K562 (cell line): ENCODE measurements around the gene TCF15. TPM values are rescaled to one million over a fixed set of nuclear protein-coding genes. Genes with fewer than 3 reads are reported as not detected.

Experiments used
- ATF7 ChIP-seq: fragments of 450-650 bp; IDR thresholded peaks from 2 replicates; pipeline ENCODE4 v1.7.1; 2014; ENCODE audit warnings: mild to moderate bottlenecking, moderate library complexity
- BHLHE40 ChIP-seq: IDR thresholded peaks from 2 replicates; pipeline ENCODE4 v1.6.1; 2011; ENCODE audit warnings: low read length, improper control_type of control experiment
- E2F3 ChIP-seq: fragments of 250-450 bp; sonication (Bioruptor Pico); IDR thresholded peaks from 2 replicates; pipeline ENCODE4 v1.4.0; 2020; ENCODE audit warnings: mild to moderate bottlenecking
- FOXK1 ChIP-seq: sonication (generic); formaldehyde crosslinking; IDR thresholded peaks from 2 replicates; pipeline ENCODE4 v1.8.0; 2022; ENCODE audit warnings: missing genetic modification reagents, mild to moderate bottlenecking, borderline replicate concordance
- FOXK2 ChIP-seq, 2 experiments: fragments of 450-650 bp; IDR thresholded peaks in 1 of 2; conservative IDR thresholded peaks in 1 of 2; 2 replicates each; pipeline ENCODE4 v1.6.1; 2016; ENCODE audit warnings: low read depth in 2 of 2, mild to moderate bottlenecking in 1 of 2
- GMEB1 ChIP-seq: fragments of 250-450 bp; sonication (Bioruptor Pico); IDR thresholded peaks from 2 replicates; pipeline ENCODE4 v1.4.0; 2020; ENCODE audit warnings: mild to moderate bottlenecking
- GTF2A2 ChIP-seq: IDR thresholded peaks from 2 replicates; pipeline ENCODE4 v1.6.1; 2016; ENCODE audit warnings: mild to moderate bottlenecking, missing genetic modification characterization, missing compliant biosample characterization
- HNRNPH1 ChIP-seq: fragments of 200-400 bp; formaldehyde crosslinking; optimal IDR thresholded peaks from 2 replicates; pipeline ENCODE3; 2017; ENCODE audit warnings: low read depth, mild to moderate bottlenecking, low read length, moderate library complexity
- HNRNPUL1 ChIP-seq: fragments of 200-400 bp; formaldehyde crosslinking; IDR thresholded peaks from 2 replicates; pipeline ENCODE4 v1.6.1; 2017; ENCODE audit warnings: low read length
- KDM5B ChIP-seq: fragments of 200-600 bp; sonication (generic); IDR thresholded peaks from 2 replicates; pipeline ENCODE4 v1.6.1; 2012; ENCODE audit warnings: low read depth, mild to moderate bottlenecking, moderate library complexity, low read length, control low read depth, inconsistent platforms; ENCODE audit not compliant: insufficient replicate concordance
- KLF1 ChIP-seq: fragments of 450-650 bp; IDR thresholded peaks from 2 replicates; pipeline ENCODE4 v1.6.1; 2016; ENCODE audit warnings: missing genetic modification characterization, missing compliant biosample characterization
- MCM7 ChIP-seq, 2 experiments: fragments of 450-650 bp; IDR thresholded peaks; 2 replicates each; pipeline ENCODE4 v1.6.1; 2016 to 2018
- NR3C1 ChIP-seq: sonication (generic); formaldehyde crosslinking; IDR thresholded peaks from 2 replicates; pipeline ENCODE4 v1.8.1; 2022; ENCODE audit warnings: missing genetic modification reagents
- RB1 ChIP-seq: fragments of 450-650 bp; IDR thresholded peaks from 2 replicates; pipeline ENCODE4 v1.6.1; 2017; ENCODE audit warnings: low read depth, mild to moderate bottlenecking
- RBM25 ChIP-seq: fragments of 200-400 bp; formaldehyde crosslinking; IDR thresholded peaks from 2 replicates; pipeline ENCODE4 v1.6.1; 2018; ENCODE audit warnings: low read length, low read depth, moderate library complexity; ENCODE audit not compliant: severe bottlenecking
- SLC30A9 ChIP-seq: fragments of 250-450 bp; sonication (Bioruptor Pico); IDR thresholded peaks from 2 replicates; pipeline ENCODE4 v1.8.0; 2022; ENCODE audit warnings: mild to moderate bottlenecking, moderate library complexity
- SMARCA4 ChIP-seq: fragments of 450-650 bp; IDR thresholded peaks from 2 replicates; pipeline ENCODE4 v1.6.1; 2016
- SNIP1 ChIP-seq: fragments of 450-650 bp; IDR thresholded peaks from 2 replicates; pipeline ENCODE4 v1.7.1; 2017; ENCODE audit warnings: low read depth, mild to moderate bottlenecking
- THRAP3 ChIP-seq: fragments of 450-650 bp; IDR thresholded peaks from 2 replicates; pipeline ENCODE4 v1.6.1; 2016; ENCODE audit warnings: mild to moderate bottlenecking, inconsistent platforms, borderline replicate concordance
- YBX1 ChIP-seq: fragments of 450-650 bp; IDR thresholded peaks from 2 replicates; pipeline ENCODE4 v1.7.1; 2016; ENCODE audit warnings: mild to moderate bottlenecking
- ZBTB7A ChIP-seq: IDR thresholded peaks from 2 replicates; pipeline ENCODE4 v1.6.1; 2011; ENCODE audit warnings: low read depth, mild to moderate bottlenecking, low read length, moderate library complexity, borderline replicate concordance; ENCODE audit not compliant: control insufficient read depth
- ZNF146 ChIP-seq: IDR thresholded peaks from one replicate; pipeline ENCODE4 v1.6.1; 2018; ENCODE audit warnings: missing compliant biosample characterization; ENCODE audit not compliant: unreplicated experiment
- ZNF3 ChIP-seq: fragments of 250-450 bp; sonication (Bioruptor Pico); IDR thresholded peaks from 2 replicates; pipeline ENCODE4 v1.5.0; 2021; ENCODE audit warnings: mild to moderate bottlenecking, moderate library complexity
- polyA plus RNA-seq, 8 experiments: library from polyadenylated mRNA; depleted of rRNA in 4 of 8; stranded (reverse) in 5 of 8; unstranded in 3 of 8; fragments of >200 nt; fragmentation: Nextera tagmentation in 2 of 8; fragmentation: Illumina TruSeq in 1 of 8; extraction: Ambion mirVana in 2 of 8; extraction: Trizol in 1 of 8; gene quantifications; 2 replicates each; pipeline versions ENCODE4 v1.2.1 to v1.2.3, GENCODE V29; 2011 to 2014; ENCODE audit warnings: inconsistent platforms in 1 of 8, missing spikeins in 1 of 8
- total RNA-seq, 7 experiments: library from RNA; depleted of rRNA in 6 of 7; stranded (reverse); fragments of >200 nt in 6 of 7; fragmentation: Illumina TruSeq in 2 of 7; extraction: Trizol in 2 of 7; gene quantifications; 2 replicates each; pipeline versions ENCODE4 v1.2.1 to v1.2.3, GENCODE V29; 2011 to 2021; ENCODE audit warnings: low replicate concordance in 1 of 7
- TF ChIP-seq, protein P1 (sequence below): fragments of 250-450 bp; sonication (Bioruptor Pico); IDR thresholded peaks from 2 replicates; pipeline ENCODE4 v1.8.0; 2022; ENCODE audit warnings: moderate library complexity, mild to moderate bottlenecking, inconsistent platforms
- TF ChIP-seq, protein P2 (sequence below), 2 experiments: fragments of 450-650 bp in 1 of 2; IDR thresholded peaks; 2 replicates each; pipeline ENCODE4 v1.6.1; 2011 to 2017; ENCODE audit warnings: low read depth in 2 of 2, antibody characterized with exemption in 1 of 2, borderline replicate concordance in 1 of 2, low read length in 1 of 2, mild to moderate bottlenecking in 1 of 2, mixed read lengths in 1 of 2; ENCODE audit not compliant: control insufficient read depth in 1 of 2

Gene TCF15
- total and polyA plus RNA-seq, 9 of the 15 experiments (the other 6 are each of a cell fraction or from before 2014, with no cell fraction given): 0.04 to 5.0 (median 1.2) TPM

GRCh38 chr20:610130-611046 lies at the start of gene TCF15 (continued):
- TF ChIP-seq RB1 (peak; percentile 72), HNRNPUL1 (no peak), THRAP3 (no peak), GMEB1 (peak; percentile 58), BHLHE40 (peak; percentile 53; the same call in 1 of the 2 replicates), KDM5B (peak; percentile 67), SLC30A9 (CRISPR knock-in tag) (no peak), GTF2A2 (tag) (peak; percentile 77), FOXK2 (conservative IDR thresholded peaks at IDR 0.05 in 1 of 2, IDR thresholded peaks at IDR 0.05 in 1 of 2; ENCODE audit: low read depth in 2 of 2) (no peak), SNIP1 (no peak), ATF7 (0 out of 2 replicates have a peak, but pooled peaks have one; percentile 19), NR3C1 (CRISPR knock-in tag) (0 out of 2 replicates have a peak, but pooled peaks have one; percentile 9), SMARCA4 (no peak), ZNF146 (CRISPR knock-in tag) (no peak), FOXK1 (CRISPR knock-in tag) (no peak), YBX1 (no peak), E2F3 (CRISPR knock-in tag) (no peak), KLF1 (no peak), ZNF3 (no peak), ZBTB7A (peak; percentile 37; the same call in 1 of the 2 replicates), MCM7 (IDR thresholded peaks at IDR 0.05) (no peak), HNRNPH1 (no peak), RBM25 (peak; percentile 99)
- TF ChIP-seq, protein P1, sequence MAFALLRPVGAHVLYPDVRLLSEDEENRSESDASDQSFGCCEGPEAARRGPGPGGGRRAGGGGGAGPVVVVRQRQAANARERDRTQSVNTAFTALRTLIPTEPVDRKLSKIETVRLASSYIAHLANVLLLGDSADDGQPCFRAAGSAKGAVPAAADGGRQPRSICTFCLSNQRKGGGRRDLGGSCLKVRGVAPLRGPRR (CRISPR knock-in tag): no peak
- TF ChIP-seq, protein P2, sequence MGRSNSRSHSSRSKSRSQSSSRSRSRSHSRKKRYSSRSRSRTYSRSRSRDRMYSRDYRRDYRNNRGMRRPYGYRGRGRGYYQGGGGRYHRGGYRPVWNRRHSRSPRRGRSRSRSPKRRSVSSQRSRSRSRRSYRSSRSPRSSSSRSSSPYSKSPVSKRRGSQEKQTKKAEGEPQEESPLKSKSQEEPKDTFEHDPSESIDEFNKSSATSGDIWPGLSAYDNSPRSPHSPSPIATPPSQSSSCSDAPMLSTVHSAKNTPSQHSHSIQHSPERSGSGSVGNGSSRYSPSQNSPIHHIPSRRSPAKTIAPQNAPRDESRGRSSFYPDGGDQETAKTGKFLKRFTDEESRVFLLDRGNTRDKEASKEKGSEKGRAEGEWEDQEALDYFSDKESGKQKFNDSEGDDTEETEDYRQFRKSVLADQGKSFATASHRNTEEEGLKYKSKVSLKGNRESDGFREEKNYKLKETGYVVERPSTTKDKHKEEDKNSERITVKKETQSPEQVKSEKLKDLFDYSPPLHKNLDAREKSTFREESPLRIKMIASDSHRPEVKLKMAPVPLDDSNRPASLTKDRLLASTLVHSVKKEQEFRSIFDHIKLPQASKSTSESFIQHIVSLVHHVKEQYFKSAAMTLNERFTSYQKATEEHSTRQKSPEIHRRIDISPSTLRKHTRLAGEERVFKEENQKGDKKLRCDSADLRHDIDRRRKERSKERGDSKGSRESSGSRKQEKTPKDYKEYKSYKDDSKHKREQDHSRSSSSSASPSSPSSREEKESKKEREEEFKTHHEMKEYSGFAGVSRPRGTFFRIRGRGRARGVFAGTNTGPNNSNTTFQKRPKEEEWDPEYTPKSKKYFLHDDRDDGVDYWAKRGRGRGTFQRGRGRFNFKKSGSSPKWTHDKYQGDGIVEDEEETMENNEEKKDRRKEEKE (IDR thresholded peaks at IDR 0.05; ENCODE audit: borderline replicate concordance in 1 of 2, control insufficient read depth in 1 of 2, low read depth in 2 of 2, low read length in 1 of 2): no peak
